Keratinocyte (primary cell): ENCODE measurements around the gene AHNAK2. TPM values are rescaled to one million over a fixed set of nuclear protein-coding genes. Genes with fewer than 3 reads are reported as not detected.

Experiments used
- DNase-seq: peaks from one replicate; pipeline ENCODE4 v3.0.0-alpha.2; 2011; ENCODE audit warnings: low read depth, missing footprints, low spot score
- FAIRE-seq: peaks from 2 replicates; lab custom pipeline; 2011; peaks lifted over from hg19 to GRCh38; lab: Jason Lieb, UNC
- H2AFZ ChIP-seq: 2 replicates; pipeline ENCODE4 v1.6.0; 2012; ENCODE audit warnings: low read length, control low read depth, inconsistent platforms; ENCODE audit not compliant: control insufficient read depth
- H3K27ac ChIP-seq: 2 replicates; pipeline ENCODE4 v1.5.1; 2011; ENCODE audit warnings: low read length; ENCODE audit not compliant: control insufficient read depth, insufficient read depth
- H3K27me3 ChIP-seq: 3 replicates; pipeline ENCODE4 v1.6.0; 2011; ENCODE audit warnings: low read length; ENCODE audit not compliant: control insufficient read depth, insufficient read depth; ENCODE audit errors: extremely low read depth
- H3K36me3 ChIP-seq, 2 experiments: 2 replicates in 1 of 2; 3 replicates in 1 of 2; pipeline ENCODE4 v1.5.1; 2011; ENCODE audit warnings: low read length in 2 of 2, mild to moderate bottlenecking in 1 of 2; ENCODE audit not compliant: control insufficient read depth in 2 of 2, insufficient read depth in 2 of 2; ENCODE audit errors: extremely low read depth in 1 of 2
- H3K4me1 ChIP-seq: 3 replicates; pipeline ENCODE4 v1.5.1; 2011; ENCODE audit warnings: low read length; ENCODE audit not compliant: control insufficient read depth, insufficient read depth; ENCODE audit errors: extremely low read depth
- H3K4me2 ChIP-seq: 3 replicates; pipeline ENCODE4 v1.6.0; 2011; ENCODE audit warnings: low read depth, low read length; ENCODE audit not compliant: control insufficient read depth, insufficient read depth; ENCODE audit errors: extremely low read depth
- H3K4me3 ChIP-seq, 3 experiments: fragments of 200-600 bp in 1 of 3; sonication (generic) in 1 of 3; 2 replicates in 2 of 3; 3 replicates in 1 of 3; pipeline ENCODE4 v1.5.1; 2011 to 2016; ENCODE audit warnings: low read length in 3 of 3, mild to moderate bottlenecking in 3 of 3, control low read depth in 2 of 3, inconsistent platforms in 1 of 3, low read depth in 1 of 3, mixed read lengths in 1 of 3, mixed run types in 1 of 3, moderate library complexity in 1 of 3; ENCODE audit not compliant: control insufficient read depth in 2 of 3, insufficient read depth in 2 of 3; ENCODE audit errors: extremely low read depth in 1 of 3
- H3K79me2 ChIP-seq: 2 replicates; pipeline ENCODE4 v1.6.0; 2012; ENCODE audit warnings: low read length; ENCODE audit not compliant: control insufficient read depth, insufficient read depth
- H3K9ac ChIP-seq: 3 replicates; pipeline ENCODE4 v1.6.0; 2011; ENCODE audit warnings: low read length; ENCODE audit not compliant: control insufficient read depth, insufficient read depth; ENCODE audit errors: extremely low read depth
- H3K9me1 ChIP-seq: 3 replicates; pipeline ENCODE4 v1.6.0; 2011; ENCODE audit warnings: low read length; ENCODE audit not compliant: control insufficient read depth, insufficient read depth; ENCODE audit errors: extremely low read depth
- H3K9me3 ChIP-seq: 2 replicates; pipeline ENCODE4 v1.5.1; 2012; ENCODE audit warnings: low read depth, low read length; ENCODE audit not compliant: control insufficient read depth
- H4K20me1 ChIP-seq: 3 replicates; pipeline ENCODE4 v1.6.0; 2011; ENCODE audit warnings: low read length; ENCODE audit not compliant: control insufficient read depth, insufficient read depth; ENCODE audit errors: extremely low read depth
- EZH2 ChIP-seq: IDR thresholded peaks from one replicate; pipeline ENCODE4 v1.6.1; 2012; ENCODE audit warnings: inconsistent platforms, mild to moderate bottlenecking, low read length, moderate library complexity
- dilution Hi-C: fragments of 300-500 bp; cut with MboI; formaldehyde crosslinking; loops from one replicate; pipeline ENCODE4 v1.7.0; 2020; ENCODE audit warnings: low sequenced_read_pairs; ENCODE audit not compliant: extremely low pct_ligation_motif_present
- polyA plus RNA-seq, 5 experiments: library from polyadenylated mRNA; depleted of rRNA in 3 of 5; stranded (reverse) in 3 of 5; stranded (forward) in 1 of 5; unstranded in 1 of 5; fragments of >200 nt; gene quantifications; 1 replicate in 1 of 5; 2 replicates in 3 of 5; 3 replicates in 1 of 5; pipeline versions ENCODE4 v1.2.1 to v1.2.3, GENCODE V29; 2011 to 2012; ENCODE audit warnings: missing spikeins in 2 of 5, low read depth in 1 of 5, low replicate concordance in 1 of 5
- TF ChIP-seq, protein P1 (sequence below), 3 experiments: IDR thresholded peaks in 1 of 3; conservative IDR thresholded peaks in 1 of 3; optimal IDR thresholded peaks in 1 of 3; 2 replicates in 2 of 3; 3 replicates in 1 of 3; pipeline versions ENCODE3 to v1.5.1; 2011; ENCODE audit warnings: low read length in 3 of 3, mild to moderate bottlenecking in 3 of 3, moderate library complexity in 2 of 3, control low read depth in 1 of 3, inconsistent platforms in 1 of 3; ENCODE audit not compliant: insufficient read depth in 2 of 3; ENCODE audit errors: extremely low read depth in 1 of 3

Gene AHNAK2
- polyA plus RNA-seq, 1 donor (not counting 4 experiments of a cell fraction or from before 2014, with no cell fraction given) = 164 TPM

DNA sequence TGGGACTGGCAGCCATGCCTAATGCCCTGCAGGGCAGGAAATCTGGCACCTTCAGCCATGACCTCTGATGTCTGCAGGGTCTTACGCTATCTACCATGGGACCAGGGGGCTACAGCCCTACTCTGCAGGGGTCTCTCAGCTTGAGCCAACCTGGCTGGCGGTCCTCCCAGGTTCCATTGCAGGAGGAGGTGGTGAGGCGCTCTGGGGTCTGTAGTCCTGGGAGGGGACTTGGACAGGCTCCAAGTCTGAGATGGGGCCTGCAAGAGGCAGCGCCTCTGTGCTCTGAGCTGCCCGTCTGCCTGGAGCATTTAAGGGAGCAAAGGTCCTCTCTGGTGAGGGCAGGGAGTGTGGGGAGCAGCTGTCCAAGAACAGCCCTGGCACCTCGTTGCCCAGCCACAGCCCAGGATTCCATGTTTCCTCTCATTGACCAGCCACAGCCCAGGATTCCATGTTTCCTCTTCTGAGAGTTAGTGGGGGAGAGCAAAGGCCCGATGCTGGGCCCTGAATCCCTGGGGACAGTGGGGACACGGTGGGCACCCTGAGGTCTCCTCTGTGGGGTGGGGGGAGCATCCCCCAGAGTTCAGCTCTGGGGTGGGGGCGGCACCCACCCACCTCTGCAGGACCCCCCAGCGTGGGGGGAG lies 52.8 kb downstream of the AHNAK2 start:
- Histone ChIP-seq H3K36me3 (no peaks in the 10 kb centered on the region), H3K9me1 (no peaks in the 10 kb centered on the region), H3K79me2 (no peaks in the 10 kb centered on the region), H3K27me3 (no peaks in the 10 kb centered on the region), H2AFZ (no peak overlapping the region), H4K20me1 (no peaks in the 10 kb centered on the region), H3K9me3 (no peaks in the 10 kb centered on the region), H3K4me1 (no peaks in the 10 kb centered on the region), H3K4me3 (no peak overlapping the region), H3K4me2 (no peak overlapping the region), H3K9ac (no peak overlapping the region), H3K27ac (no peak overlapping the region)
- DNase-seq = no peak
- TF ChIP-seq EZH2 = no peak
- TF ChIP-seq, protein P1, sequence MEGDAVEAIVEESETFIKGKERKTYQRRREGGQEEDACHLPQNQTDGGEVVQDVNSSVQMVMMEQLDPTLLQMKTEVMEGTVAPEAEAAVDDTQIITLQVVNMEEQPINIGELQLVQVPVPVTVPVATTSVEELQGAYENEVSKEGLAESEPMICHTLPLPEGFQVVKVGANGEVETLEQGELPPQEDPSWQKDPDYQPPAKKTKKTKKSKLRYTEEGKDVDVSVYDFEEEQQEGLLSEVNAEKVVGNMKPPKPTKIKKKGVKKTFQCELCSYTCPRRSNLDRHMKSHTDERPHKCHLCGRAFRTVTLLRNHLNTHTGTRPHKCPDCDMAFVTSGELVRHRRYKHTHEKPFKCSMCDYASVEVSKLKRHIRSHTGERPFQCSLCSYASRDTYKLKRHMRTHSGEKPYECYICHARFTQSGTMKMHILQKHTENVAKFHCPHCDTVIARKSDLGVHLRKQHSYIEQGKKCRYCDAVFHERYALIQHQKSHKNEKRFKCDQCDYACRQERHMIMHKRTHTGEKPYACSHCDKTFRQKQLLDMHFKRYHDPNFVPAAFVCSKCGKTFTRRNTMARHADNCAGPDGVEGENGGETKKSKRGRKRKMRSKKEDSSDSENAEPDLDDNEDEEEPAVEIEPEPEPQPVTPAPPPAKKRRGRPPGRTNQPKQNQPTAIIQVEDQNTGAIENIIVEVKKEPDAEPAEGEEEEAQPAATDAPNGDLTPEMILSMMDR (optimal IDR thresholded peaks at IDR 0.05 in 1 of 3, IDR thresholded peaks at IDR 0.05 in 1 of 3, conservative IDR thresholded peaks at IDR 0.05 in 1 of 3; ENCODE audit: extremely low read depth in 1 of 3, insufficient read depth in 2 of 3, low read length in 3 of 3) = no peak
- dilution Hi-C loops = no loop called here
- no peak for FAIRE-seq

DNA sequence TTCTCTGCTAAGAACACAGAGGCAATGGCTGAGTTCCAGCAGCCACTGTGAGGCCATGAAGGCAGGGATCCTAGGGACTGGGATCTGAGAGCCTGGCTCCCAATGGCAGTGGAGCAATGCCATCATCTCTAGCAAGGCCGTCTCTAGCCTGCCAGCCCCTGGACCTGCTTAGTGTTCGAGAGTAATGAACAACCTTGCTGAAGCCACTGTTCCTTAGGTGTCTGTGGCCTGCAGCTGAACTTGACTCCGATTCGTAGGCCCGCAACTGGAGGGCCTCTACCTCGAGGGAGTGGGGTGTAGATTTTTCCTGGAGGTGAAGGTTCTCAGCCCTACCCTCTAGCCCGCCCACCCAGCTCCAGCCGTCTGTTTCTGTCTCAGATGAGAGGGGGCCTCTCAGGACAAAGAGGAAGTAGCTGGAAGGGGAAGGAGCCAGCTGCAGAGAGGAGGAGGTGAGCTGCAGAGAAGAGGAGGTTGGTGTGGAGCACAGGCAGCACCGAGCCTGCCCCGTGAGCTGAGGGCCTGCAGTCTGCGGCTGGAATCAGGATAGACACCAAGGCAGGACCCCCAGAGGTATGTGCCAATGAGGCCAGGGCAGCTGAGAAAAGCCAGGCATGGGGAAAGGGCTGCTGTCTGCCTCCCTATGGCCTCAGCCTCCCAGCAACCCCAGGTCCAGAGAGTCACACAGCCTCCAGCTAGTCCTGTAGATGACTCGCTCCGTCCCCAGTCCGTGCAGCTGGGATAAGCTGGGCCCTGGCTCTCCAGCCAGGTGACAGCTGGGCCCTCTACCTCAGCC lies 53.6 kb downstream of the AHNAK2 start, which contains the start of gene PLD4:
PLD4 (plus strand) TSS at position 459 of the 793 bp plus-strand sequence. CDS start 2,262 bp downstream, outside the sequence.
- no peak within 1 kb of the TSS for H3K27ac ChIP-seq
- FAIRE-seq (no peak), DNase-seq (no peak)
- H3K36me3 ChIP-seq = no peaks in the 10 kb centered on the region
- H3K27me3 ChIP-seq = no peaks in the 10 kb centered on the region
- H3K9me3 ChIP-seq = no peaks in the 10 kb centered on the region
- H2AFZ ChIP-seq = no peak within 1 kb of the TSS
- H3K9me1 ChIP-seq = no peaks in the 10 kb centered on the region
- no peaks in the 10 kb centered on the region for H3K79me2 ChIP-seq
- H3K4me1 ChIP-seq = no peaks in the 10 kb centered on the region
- dilution Hi-C loops = no loop called here
- H3K4me2 ChIP-seq = no peak within 1 kb of the TSS
- no peak for TF ChIP-seq EZH2
- TF ChIP-seq, protein P1 (optimal IDR thresholded peaks at IDR 0.05 in 1 of 3, IDR thresholded peaks at IDR 0.05 in 1 of 3, conservative IDR thresholded peaks at IDR 0.05 in 1 of 3; ENCODE audit: extremely low read depth in 1 of 3, insufficient read depth in 2 of 3, low read length in 3 of 3) = no peak
- no peak within 1 kb of the TSS for H3K4me3 ChIP-seq
- H4K20me1 ChIP-seq = no peaks in the 10 kb centered on the region
- no peak within 1 kb of the TSS for H3K9ac ChIP-seq
